ENCODE measurements around the gene YRDC.

The YRDC gene

GRCh38 chr1:37764888-37765441 lies 43.0 kb downstream of the YRDC start, which contains the start of gene EPHA10:
Gene EPHA10 (minus strand): TSS chr1:37765120. CDS start chr1:37765066, 54 bp downstream.
- peak; percentile 85 to 92 for DNase-seq

GRCh38 chr1:37764414-37764825 lies 43.6 kb downstream of the YRDC start:
- no peak for DNase-seq

GRCh38 chr1:37763791-37764413 lies 44.1 kb downstream of the YRDC start:
- no peak for DNase-seq

- no peak for DNase-seq
These were observed 45.5 kb downstream of the YRDC start for GRCh38 chr1:37762516-37762915.

- no peak for DNase-seq
These were observed 46.5 kb downstream of the YRDC start for GRCh38 chr1:37761416-37762095.

- DNase-seq, result no peak
These were observed 48.6 kb downstream of the YRDC start for GRCh38 chr1:37759451-37759850.

GRCh38 chr1:37755951-37756560 lies 52.0 kb downstream of the YRDC start:
- no peak for DNase-seq

- DNase-seq, result no peak
These were observed 52.7 kb downstream of the YRDC start for GRCh38 chr1:37755290-37755689.

- no peak for DNase-seq
These were observed 54.3 kb downstream of the YRDC start for GRCh38 chr1:37753473-37754321.
